ENCODE results near the gene EPM2AIP1. TPM values are rescaled to one million over a fixed set of nuclear protein-coding genes. Genes with fewer than 3 reads are reported as not detected.

EPM2AIP1 gene
- total and polyA plus RNA-seq, 9 of the 15 experiments (the other 6 are each of a cell fraction or from before 2014, with no cell fraction given) = 6.7 to 44.8 (median 25.2) TPM

DNA sequence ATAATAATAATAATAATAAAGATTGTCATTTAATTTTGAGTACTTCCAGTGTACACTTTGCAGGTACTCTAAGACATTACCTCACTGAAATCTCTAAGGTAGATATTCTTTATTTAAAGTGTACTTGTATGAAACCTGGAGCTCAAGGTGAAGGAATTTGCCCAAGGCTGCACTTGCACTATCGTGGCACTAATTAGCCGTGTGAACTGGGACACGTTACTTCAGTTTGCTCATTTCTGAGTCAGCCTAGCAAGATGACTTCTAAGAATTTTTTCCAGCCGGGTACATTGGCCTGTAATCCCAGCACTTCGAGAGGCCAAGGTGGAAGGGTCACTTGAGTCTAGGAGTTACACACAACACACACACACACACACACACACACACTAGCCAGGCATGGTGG is 33.9 kb upstream of the EPM2AIP1 start:
- intact Hi-C loops (cut with micrococcal nuclease) (no loop called here), in situ Hi-C loops (cut with MboI) (no loop called here)
- Histone ChIP-seq H3K9me1 (ENCODE audit: control insufficient read depth, insufficient read depth, low read length) (no peaks in the 10 kb centered on the region), H4K20me1 (replicated peaks; ENCODE audit: control insufficient read depth, insufficient read depth, low read length) (no peaks in the 10 kb centered on the region), H3K4me1 (replicated peaks in 1 of 2; ENCODE audit: control insufficient read depth in 2 of 2, insufficient read depth in 2 of 2, low read length in 2 of 2) (peaks cover 4 to 8% of the 10 kb centered on the region in 2 experiments; a peak in 3 of 5 replicates), H3K4me2 (ENCODE audit: insufficient read depth, low read length) (no peak overlapping the region), H3K36me3 (ENCODE audit: control insufficient read depth, insufficient read depth, low read length) (peaks cover 92% of the 10 kb centered on the region), H3K27ac (ENCODE audit: extremely low read depth, low read depth, low read length) (no peak overlapping the region), H2AFZ (ENCODE audit: low read depth, low read length) (no peak overlapping the region), H3K79me2 (ENCODE audit: control insufficient read depth, insufficient read depth, low read length) (0 out of 3 replicates have a peak, but pooled peaks cover 3% of the 10 kb centered on the region), H3K9ac (ENCODE audit: insufficient read depth in 1 of 2, low read depth in 2 of 2, low read length in 2 of 2) (no peak overlapping the region), H3K4me3 (no peak overlapping the region), H3K9me3 (replicated peaks; ENCODE audit: control insufficient read depth, insufficient read depth, low read depth, low read length) (no peaks in the 10 kb centered on the region), H3K27me3 (ENCODE audit: control insufficient read depth in 2 of 2, insufficient read depth in 2 of 2, low read length in 2 of 2) (no peaks in the 10 kb centered on the region)
- CTCF ChIA-PET (ENCODE audit: low intra/inter-chr PET ratio) = no interaction called here
- no peak for FAIRE-seq
- BruUV-seq (replicated peaks) = no TSS peak
- no peak for ATAC-seq
- no peak for DNase-seq (ENCODE audit: extremely low read depth in 1 of 4, low spot score in 3 of 4)
- WGBS (ENCODE audit: insufficient coverage, low coverage, missing lambda C conversion rate) = 95% methylated on average over 5 of the region's 5 CpGs
- POLR2A ChIA-PET = interaction anchor here (1.0 kb wide), 1 partner anchor 12 kb away, joined by 3 read pairs; no protein-coding TSS in a partner anchor
- no peak for TF ChIP-seq HMG20A (CRISPR knock-in tag; conservative IDR thresholded peaks at IDR 0.05)
- TF ChIP-seq POLR2AphosphoS5 (IDR thresholded peaks at IDR 0.05; ENCODE audit: control insufficient read depth, insufficient read depth, low read depth, low read length) = peak; percentile 5; the same call in 1 of the 2 replicates

DNA sequence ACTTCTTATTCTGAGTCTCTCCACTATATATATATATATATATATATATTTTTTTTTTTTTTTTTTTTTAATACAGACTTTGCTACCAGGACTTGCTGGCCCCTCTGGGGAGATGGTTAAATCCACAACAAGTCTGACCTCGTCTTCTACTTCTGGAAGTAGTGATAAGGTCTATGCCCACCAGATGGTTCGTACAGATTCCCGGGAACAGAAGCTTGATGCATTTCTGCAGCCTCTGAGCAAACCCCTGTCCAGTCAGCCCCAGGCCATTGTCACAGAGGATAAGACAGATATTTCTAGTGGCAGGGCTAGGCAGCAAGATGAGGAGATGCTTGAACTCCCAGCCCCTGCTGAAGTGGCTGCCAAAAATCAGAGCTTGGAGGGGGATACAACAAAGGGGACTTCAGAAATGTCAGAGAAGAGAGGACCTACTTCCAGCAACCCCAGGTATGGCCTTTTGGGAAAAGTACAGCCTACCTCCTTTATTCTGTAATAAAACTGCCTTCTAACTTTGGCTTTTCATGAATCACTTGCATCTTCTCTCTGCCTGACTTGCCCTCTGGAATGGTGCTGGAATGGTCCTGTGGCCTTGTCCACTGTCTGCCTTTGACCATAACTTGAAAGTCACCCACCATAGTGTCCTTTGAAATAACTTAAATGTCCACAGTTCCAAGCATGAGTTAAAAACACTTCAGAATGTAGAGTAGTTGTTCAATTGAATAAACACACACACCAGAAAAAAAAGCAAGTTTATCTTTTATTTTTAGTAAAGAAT is 32.8 kb upstream of the EPM2AIP1 start:
- Histone ChIP-seq H3K4me1 (replicated peaks in 1 of 2; ENCODE audit: control insufficient read depth in 2 of 2, insufficient read depth in 2 of 2, low read length in 2 of 2) (peaks cover 4 to 8% of the 10 kb centered on the region in 2 experiments; a peak in 3 of 5 replicates), H3K9ac (ENCODE audit: insufficient read depth in 1 of 2, low read depth in 2 of 2, low read length in 2 of 2) (no peak overlapping the region), H3K9me1 (ENCODE audit: control insufficient read depth, insufficient read depth, low read length) (no peaks in the 10 kb centered on the region), H3K4me3 (no peak overlapping the region), H3K4me2 (ENCODE audit: insufficient read depth, low read length) (no peak overlapping the region), H3K36me3 (ENCODE audit: control insufficient read depth, insufficient read depth, low read length) (peaks cover 92% of the 10 kb centered on the region), H2AFZ (ENCODE audit: low read depth, low read length) (no peak overlapping the region), H3K27ac (ENCODE audit: extremely low read depth, low read depth, low read length) (no peak overlapping the region), H3K27me3 (ENCODE audit: control insufficient read depth in 2 of 2, insufficient read depth in 2 of 2, low read length in 2 of 2) (no peaks in the 10 kb centered on the region), H3K9me3 (replicated peaks; ENCODE audit: control insufficient read depth, insufficient read depth, low read depth, low read length) (no peaks in the 10 kb centered on the region), H4K20me1 (replicated peaks; ENCODE audit: control insufficient read depth, insufficient read depth, low read length) (no peaks in the 10 kb centered on the region), H3K79me2 (ENCODE audit: control insufficient read depth, insufficient read depth, low read length) (0 out of 3 replicates have a peak, but pooled peaks cover 3% of the 10 kb centered on the region)
- FAIRE-seq (no peak), ATAC-seq (peak; percentile 23), DNase-seq (ENCODE audit: extremely low read depth in 1 of 4, low spot score in 3 of 4) (peak; percentile 50 to 76 (median 58))
- intact Hi-C loops (cut with micrococcal nuclease) = no loop called here
- ChIA-PET CTCF (ENCODE audit: low intra/inter-chr PET ratio) (interaction anchor here (0.6 kb wide), 1 partner anchor 87 kb away, joined by 3 read pairs; no protein-coding TSS in a partner anchor), POLR2A (interaction anchor here (0.8 to 2.7 kb wide), 8 partner anchors 9 to 203 kb away, joined by 3 to 17 read pairs (median 3); partner anchors contain the start of genes EPM2AIP1 and MLH1)
- 50% methylated on average over 3 of the region's 3 CpGs for WGBS (ENCODE audit: insufficient coverage, low coverage, missing lambda C conversion rate)
- no TSS peak for BruUV-seq (replicated peaks)
- in situ Hi-C loops (cut with MboI) = no loop called here
- TF ChIP-seq NFIC (IDR thresholded peaks at IDR 0.05) (0 out of 2 replicates have a peak, but pooled peaks have one; percentile 14), PURB (CRISPR knock-in tag; IDR thresholded peaks at IDR 0.05; ENCODE audit: low read depth) (no peak), CCNT2 (IDR thresholded peaks at IDR 0.05; ENCODE audit: borderline replicate concordance, extremely low read depth, insufficient read length, low read depth, low read length) (peak; percentile 21), NCOR1 (IDR thresholded peaks at IDR 0.05) (peak; percentile 53; the same call in 1 of the 2 replicates), EP300 (IDR thresholded peaks at IDR 0.05; ENCODE audit: low read length) (peak; percentile 31; the same call in 1 of the 2 replicates), ARID1B (IDR thresholded peaks at IDR 0.05) (peak; percentile 72), TAL1 (IDR thresholded peaks at IDR 0.05) (peak; percentile 82), SMARCE1 (IDR thresholded peaks at IDR 0.05) (no peak), TEAD4 (IDR thresholded peaks at IDR 0.05; ENCODE audit: low read length) (peak; percentile 56; the same call in 1 of the 2 replicates), TEAD4 (CRISPR knock-in tag; IDR thresholded peaks at IDR 0.05; ENCODE audit: borderline replicate concordance) (no peak), CBFA2T2 (conservative IDR thresholded peaks at IDR 0.05) (peak; percentile 64), ZBED1 (IDR thresholded peaks at IDR 0.05) (no peak), PTTG1 (tag; IDR thresholded peaks at IDR 0.05; ENCODE audit: low read depth) (no peak), HNRNPH1 (optimal IDR thresholded peaks at IDR 0.05; ENCODE audit: low read depth, low read length) (no peak)
- TF ChIP-seq, protein P1, sequence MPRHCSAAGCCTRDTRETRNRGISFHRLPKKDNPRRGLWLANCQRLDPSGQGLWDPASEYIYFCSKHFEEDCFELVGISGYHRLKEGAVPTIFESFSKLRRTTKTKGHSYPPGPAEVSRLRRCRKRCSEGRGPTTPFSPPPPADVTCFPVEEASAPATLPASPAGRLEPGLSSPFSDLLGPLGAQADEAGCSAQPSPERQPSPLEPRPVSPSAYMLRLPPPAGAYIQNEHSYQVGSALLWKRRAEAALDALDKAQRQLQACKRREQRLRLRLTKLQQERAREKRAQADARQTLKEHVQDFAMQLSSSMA (CRISPR knock-in tag; IDR thresholded peaks at IDR 0.05) = no peak
